Daoy (cell line): ENCODE measurements around the gene FUT8. TPM values are rescaled to one million over a fixed set of nuclear protein-coding genes. Genes with fewer than 3 reads are reported as not detected.
"Not testable (repeated sequence)": the region's sequence is repeated elsewhere in the genome, so short reads cannot be mapped to it uniquely, and the experiment has no call there.

Experiments used
- DNase-seq: peaks from one replicate; pipeline ENCODE4 v3.0.0-alpha.2; 2015; ENCODE audit warnings: low read depth
- total RNA-seq: library from RNA; depleted of rRNA; stranded (reverse); fragments of >200 nt; shearing (Covaris generic); gene quantifications from 2 replicates; pipeline ENCODE4 v1.2.3, GENCODE V29; 2014

The FUT8 gene
- total RNA-seq, 1 experiment from 2014 or later: 90.6 TPM

GRCh38 chr14:65415613-65416012 lies 3.1 kb downstream of the FUT8 start:
- no peak for DNase-seq

- no peak for DNase-seq
Observed at GRCh38 chr14:65419593-65420252, 7.2 kb downstream of the FUT8 start.

DNA sequence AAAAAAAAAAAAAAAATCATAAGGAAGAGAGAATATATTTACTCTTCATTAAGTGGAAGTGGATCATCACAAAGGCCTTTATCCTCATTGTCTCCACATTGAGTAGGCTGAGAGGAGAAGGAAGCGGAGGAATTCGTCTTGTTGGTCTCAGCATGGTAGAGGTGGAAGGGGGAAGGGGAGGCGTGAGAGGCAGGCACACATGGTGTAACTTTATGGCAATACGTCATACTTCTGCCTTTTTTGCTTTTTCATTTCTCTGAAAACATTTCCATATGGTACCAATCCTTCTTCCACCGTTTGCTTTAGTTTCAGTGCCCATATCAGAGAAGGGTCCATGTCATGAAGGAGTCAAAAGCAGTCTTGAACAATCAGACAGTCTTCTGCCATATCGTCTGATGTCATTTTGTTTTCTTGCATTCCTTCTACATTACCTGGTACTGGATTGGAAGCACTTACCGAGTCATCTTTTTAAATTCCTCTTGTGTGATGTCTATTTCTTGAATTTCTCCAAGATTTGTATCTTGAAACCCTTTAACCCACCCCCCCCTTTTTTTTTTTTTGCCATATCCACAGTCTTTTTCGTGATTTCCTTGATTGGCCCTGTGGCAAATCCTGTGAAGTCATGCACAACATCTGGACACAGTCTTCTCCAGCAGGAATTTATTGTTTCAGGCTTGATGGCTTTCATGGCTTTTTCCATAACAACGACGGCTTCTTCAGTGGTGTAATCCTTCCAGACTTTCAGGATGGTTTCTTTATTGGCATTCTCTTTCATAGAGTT lies 8.9 kb downstream of the FUT8 start:
- peak; percentile 44 for DNase-seq

- DNase-seq: no peak
Observed at GRCh38 chr14:65422088-65422834, 9.7 kb downstream of the FUT8 start.

- no peak for DNase-seq
Observed at GRCh38 chr14:65423982-65424381, 11.5 kb downstream of the FUT8 start.

GRCh38 chr14:65424531-65424930 lies 12.0 kb downstream of the FUT8 start:
- no peak for DNase-seq

DNA sequence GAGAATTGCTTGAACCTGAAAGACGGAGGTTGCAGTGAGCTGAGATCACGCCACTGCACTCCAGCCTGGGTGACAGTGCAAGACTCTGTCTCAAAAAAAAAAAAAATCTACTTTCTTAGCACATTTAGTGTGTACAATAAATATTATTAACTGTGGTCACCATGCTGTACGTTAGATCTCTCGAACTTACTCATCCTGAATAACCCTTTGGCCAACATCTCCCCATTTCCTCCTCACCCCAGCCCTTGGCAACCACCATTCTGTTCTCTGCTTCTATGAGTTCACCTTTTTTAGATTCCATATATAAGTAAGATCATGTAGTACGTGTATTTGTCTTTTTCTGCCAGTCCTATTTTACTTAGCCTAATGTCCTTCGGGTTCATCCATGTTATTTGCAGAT lies 13.4 kb downstream of the FUT8 start:
- DNase-seq: no peak

- not testable (repeated sequence) for DNase-seq
Observed at GRCh38 chr14:65426902-65427301, 14.4 kb downstream of the FUT8 start.

DNA sequence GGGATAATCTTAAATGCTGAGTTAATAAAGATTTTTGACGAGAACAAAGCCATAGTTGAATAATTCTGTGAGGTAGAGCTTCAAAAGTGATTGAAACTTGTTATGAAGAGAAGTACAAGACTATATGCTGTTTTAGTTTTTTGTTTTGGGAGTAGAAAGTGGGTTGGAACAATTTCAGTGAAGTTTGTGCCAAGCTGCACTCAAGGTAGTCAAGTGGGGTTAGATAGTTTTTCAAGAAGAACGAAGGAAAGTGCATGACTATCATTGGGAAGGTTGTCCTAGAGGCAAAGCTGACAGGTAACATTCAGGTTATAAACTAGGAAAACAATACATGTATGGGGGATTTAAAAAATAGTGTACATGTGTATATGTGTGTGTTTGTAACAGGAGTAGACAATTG lies 16.2 kb downstream of the FUT8 start:
- no peak for DNase-seq

GRCh38 chr14:65429757-65430156 lies 17.2 kb downstream of the FUT8 start:
- no peak for DNase-seq

DNA sequence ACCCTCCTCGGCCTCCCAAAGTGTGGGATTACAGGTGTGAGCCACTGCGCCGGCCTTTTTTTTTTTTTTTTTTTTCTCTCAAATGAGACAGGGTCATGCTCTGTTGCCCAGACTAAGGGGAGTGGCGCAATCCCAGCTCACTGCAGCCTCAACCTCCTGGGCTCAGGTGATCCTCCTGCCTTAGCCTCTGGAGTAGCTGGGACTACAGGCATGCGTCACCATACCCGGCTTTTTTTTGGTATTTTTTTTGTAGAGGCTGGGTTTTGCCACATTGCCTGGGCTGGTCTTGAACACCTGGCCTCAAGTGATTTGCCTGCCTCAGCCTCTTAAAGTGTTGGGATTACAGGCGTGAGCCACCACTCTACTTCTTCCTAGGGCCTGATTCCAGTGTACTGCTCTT lies 18.7 kb downstream of the FUT8 start:
- DNase-seq: no peak

DNA sequence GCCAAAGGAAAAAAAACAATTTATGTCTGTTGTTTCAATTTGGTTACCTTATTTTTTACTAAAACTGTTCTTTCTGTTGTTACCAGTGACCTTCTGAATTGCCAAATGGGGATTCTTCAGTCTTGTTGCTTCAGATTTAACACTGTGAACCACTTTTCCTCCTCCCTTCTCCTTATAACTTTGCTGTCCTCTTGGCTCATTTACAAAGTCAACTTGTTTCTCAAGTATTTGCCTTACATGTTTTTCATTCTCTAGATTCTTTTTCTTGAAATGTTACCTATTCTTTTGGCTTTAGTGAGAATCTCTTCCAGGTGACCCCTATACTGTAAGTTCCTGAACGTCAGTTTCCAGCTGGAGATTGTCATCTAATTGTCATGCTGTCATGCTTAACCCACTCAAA lies 19.4 kb downstream of the FUT8 start:
- no peak for DNase-seq

DNA sequence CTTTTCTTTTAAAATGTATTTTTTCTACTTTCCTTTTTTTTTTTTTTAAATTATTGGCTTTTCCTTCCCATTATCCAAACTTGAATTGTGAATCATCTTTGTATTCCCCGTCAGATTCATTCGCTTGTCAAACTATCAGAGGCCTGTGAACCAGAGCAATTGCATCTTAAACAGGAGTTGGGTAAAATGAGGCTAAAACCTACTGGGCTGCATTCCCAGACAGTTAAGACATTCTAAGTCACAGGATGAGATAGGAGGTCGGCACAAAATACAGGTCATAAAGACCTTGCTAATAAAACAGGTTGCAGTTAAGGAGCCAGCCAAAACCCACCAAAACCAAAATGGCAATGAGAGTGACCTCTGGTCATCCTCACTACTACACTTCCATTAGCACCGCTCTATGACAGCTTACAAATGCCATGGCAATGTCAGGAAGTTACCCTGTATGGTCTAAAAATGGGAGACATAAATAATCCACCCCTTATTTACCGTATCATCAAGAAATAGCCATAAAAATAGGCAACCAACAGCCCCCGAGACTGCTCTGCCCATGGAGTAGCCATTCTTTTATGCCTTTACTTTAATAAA lies 19.9 kb downstream of the FUT8 start:
- no peak for DNase-seq

- DNase-seq: no peak
Observed at GRCh38 chr14:65433157-65433556, 20.6 kb downstream of the FUT8 start.

DNA sequence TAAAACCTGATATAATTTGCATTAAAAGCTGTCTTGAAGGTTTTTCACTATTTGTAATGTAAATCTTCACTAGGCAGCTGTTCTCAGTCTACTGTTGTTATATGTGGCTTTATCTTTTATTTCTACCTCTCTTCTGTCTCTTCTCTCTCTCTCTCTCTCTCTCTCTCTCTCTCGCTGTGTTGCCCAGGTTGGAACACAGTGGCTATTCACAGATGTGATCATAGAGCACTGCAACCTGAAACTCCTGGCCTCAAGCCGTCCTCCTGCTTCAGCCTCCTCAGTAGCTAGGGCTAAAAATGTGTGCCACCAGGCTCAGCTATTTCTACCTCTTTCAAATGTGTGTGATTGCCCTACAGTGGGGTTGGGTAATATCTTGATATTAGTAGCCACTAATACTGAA lies 21.1 kb downstream of the FUT8 start:
- no peak for DNase-seq

DNA sequence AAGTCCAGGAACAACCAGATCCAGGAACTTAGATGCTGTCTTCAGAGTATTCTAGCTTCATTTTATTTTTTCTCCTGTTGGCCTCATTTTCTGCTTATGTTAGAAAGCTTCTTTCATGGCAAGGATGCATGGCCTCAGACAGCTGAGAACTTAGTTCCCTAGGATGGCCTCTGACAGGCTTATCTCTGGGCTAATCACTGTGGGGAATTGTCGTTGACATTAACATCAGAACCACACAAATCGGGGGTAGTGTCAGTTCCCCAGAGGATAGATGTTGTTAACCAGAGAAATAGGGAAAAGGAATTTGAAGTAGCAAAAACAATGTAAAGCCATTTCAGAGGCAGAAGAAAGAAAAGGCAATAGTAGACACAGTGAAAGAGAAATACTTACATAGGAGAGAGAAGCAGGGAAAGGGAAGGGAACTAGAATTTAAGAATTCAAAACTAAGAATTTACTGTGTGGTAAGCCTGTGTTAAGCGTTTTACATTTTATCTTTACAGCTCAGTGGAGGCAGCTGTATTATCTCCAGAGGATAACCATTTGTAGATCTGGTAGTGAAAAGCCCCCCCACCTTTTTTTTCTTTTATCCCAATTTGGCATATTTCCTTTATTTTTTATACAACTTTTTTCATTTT lies 21.8 kb downstream of the FUT8 start:
- DNase-seq: no peak

DNA sequence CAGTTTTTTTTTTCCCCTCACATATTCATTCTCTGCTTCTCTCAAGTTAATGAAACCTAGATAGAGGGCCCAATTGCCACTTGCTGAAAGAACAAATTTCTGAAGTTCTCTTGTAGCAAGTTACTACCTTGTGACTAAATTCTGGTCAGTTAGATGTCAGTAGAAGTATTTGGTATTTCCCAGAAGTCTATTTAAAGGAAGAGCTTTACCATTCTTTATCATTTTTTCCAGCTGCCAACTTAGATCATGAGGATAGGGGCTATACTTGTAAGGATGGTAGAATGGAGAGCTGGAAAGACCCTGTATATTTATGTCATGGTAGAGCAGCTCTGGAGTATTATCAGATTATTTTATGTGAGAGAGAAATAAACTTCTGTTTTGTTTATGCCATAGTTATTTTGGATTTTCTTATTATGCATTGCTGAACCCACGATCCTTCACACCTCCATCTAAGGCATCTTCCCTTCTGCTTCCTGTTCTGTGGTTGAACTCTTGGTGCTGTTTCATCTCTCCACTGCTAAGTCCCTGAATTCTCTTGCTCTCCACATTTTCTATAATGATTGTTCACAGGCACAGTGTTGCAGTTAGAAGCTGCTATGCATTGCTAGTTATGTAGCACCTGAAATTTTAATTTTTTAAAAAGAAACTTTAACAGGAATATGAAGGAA lies 25.9 kb downstream of the FUT8 start:
- DNase-seq: no peak

DNA sequence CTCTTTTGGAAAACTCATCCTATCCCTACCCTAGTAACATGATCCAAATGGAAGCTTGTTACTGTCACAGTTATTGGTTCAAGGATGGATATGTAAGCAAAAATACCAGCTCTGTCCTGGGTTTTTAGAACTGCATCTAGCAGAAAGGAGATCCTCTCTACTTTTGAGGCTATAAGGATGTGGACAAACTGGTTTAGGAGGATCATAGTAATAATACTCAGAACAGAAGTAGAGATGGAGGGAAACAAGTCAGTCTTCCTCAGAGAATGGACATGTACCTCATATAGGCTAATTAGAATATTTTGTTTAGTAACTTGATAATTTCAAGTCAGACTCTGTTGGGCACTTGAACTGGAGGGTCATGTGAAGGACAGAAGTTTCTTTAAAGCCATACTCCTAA lies 26.6 kb downstream of the FUT8 start:
- no peak for DNase-seq

DNA sequence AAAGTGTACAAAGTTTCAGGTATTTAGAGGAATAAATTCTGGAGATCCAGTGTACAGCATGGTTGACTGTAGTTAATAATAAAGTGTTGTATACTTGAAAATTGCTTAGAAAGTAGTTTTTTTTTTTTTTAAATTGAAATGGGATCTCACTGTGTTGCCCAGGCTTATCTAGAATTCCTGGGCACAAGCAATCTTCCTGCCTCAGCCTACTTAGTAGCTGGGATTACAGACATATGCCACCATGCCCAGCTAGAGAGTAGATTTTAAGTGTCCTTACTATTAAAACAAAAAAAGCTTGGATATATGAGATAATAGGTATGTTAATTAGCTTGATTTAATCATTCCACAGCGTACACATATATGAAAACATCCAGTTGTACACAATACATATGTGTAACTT lies 27.7 kb downstream of the FUT8 start:
- DNase-seq: no peak

DNA sequence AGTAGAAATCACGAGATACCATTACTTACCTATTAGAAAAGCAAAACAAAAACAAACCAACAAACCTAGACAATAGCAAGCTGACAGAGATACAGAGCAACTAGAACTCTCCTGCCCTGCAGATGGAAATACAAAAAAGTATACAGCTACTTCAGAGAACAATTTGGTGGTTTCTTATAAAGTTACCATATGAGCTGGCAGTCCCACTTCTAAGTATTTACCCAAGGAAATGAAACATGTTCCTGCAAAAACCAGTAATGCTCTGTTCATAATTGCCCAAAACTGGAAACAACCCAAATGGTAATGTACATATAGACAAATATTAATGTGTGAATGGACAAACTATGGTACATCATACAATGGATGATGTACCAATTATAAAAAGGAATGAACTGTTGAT lies 31.7 kb downstream of the FUT8 start:
- DNase-seq: no peak

DNA sequence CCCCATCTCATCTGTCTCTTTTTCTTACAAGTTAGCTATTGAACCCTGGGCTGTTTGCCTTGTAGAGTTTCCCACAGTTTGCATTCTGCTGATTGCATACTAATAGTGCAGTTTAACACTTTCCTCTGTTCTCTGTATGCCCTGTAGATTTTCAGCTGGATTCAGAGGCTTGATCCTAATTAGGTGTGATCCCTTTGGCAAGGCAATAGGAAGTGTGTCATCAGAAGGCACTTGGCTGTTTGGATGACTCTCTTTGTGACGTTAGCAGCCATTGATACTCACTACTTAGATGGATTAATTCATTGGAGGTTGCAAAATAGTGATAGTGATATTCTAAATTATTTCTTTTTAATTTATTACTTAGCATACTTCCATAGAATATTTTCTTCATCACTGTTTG lies 33.6 kb downstream of the FUT8 start:
- DNase-seq: peak; percentile 47
